Measurements from ENCODE around the gene UCN3. TPM values are rescaled to one million over a fixed set of nuclear protein-coding genes. Genes with fewer than 3 reads are reported as not detected.

The UCN3 gene
- total and polyA plus RNA-seq, 2 experiments from 2014 or later: not detected

DNA sequence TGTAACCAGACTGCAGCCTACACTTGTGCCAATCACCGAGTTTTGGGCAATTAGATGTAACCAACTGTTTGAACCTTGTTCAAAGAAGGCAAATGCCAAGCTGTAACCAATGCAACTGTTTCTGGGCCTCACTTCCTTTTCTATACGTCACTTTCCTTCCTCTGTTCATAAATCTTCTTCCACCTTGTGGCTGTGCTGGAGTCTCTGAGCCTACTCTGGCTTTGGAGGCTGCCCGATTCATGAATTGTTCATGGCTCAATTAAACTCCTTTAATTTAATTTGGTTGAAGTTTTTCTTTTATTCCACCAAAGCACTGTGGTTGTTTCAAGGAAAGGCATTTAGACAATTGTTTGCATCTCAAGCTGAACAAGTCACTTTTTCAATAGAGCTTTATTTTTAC is 43.5 kb upstream of the UCN3 start:
- Histone ChIP-seq H3K9ac (no peak overlapping the region), H3K9me2 (ENCODE audit: insufficient read depth) (no peaks in the 10 kb centered on the region), H3K4me2 (ENCODE audit: unreplicated experiment) (no peak overlapping the region), H3K27ac (no peak overlapping the region), H3K9me3 (ENCODE audit: low read depth) (no peaks in the 10 kb centered on the region), H3K4me3 (no peak overlapping the region), H3K4me1 (ENCODE audit: insufficient read depth) (peaks cover 9% of the 10 kb centered on the region; the same call in 1 of the 2 replicates), H3F3A (ENCODE audit: insufficient read depth) (0 out of 2 replicates have a peak, but pooled peaks cover 8% of the 10 kb centered on the region), H2AFZ (no peak overlapping the region), H3K27me3 (replicated peaks; ENCODE audit: insufficient read depth) (no peaks in the 10 kb centered on the region; the same call in 1 of the 2 replicates), H3K79me2 (ENCODE audit: insufficient read depth) (no peaks in the 10 kb centered on the region), H3K36me3 (ENCODE audit: low read depth) (no peaks in the 10 kb centered on the region), H4K20me1 (ENCODE audit: insufficient read depth) (no peaks in the 10 kb centered on the region)
- 71 to 81% methylated on average over 3 of the region's 3 CpGs for WGBS, 2 experiments (ENCODE audit: low coverage in 1 of 2, low lambda C conversion rate in 2 of 2, missing lambda C conversion rate in 2 of 2)
- no peak for DNase-seq
- TF ChIP-seq EZH2phosphoT487 (IDR thresholded peaks at IDR 0.05; ENCODE audit: insufficient read depth, low read depth) (no peak), EZH2 (IDR thresholded peaks at IDR 0.05; ENCODE audit: insufficient read depth, poor library complexity, severe bottlenecking) (no peak)
- in situ Hi-C loops (cut with MboI): no loop called here

DNA sequence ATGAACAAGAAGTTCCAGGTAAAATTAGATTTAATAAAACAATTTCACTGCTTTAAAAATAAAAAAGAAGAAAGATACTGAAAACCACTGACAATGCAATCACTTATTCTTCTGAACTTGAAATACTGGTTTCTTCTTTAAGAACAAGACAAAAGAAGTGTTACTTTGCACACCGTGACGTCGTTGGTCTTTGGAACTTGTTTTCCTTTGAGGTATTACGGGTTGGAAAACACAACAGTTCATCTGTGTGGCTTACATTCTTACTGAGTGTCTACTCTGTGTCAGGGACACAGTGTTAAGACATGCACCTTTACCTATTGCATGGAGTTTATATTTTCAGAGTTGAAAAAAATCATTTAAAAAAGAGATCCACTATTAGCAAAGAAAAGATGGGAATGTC is 41.3 kb upstream of the UCN3 start:
- DNase-seq: no peak
- no peaks in the 10 kb centered on the region for H3K36me3 ChIP-seq (ENCODE audit: low read depth)
- peaks cover under 1% of the 10 kb centered on the region; the same call in 1 of the 2 replicates for H3K27me3 ChIP-seq (replicated peaks; ENCODE audit: insufficient read depth)
- H3K9me2 ChIP-seq (ENCODE audit: insufficient read depth): no peaks in the 10 kb centered on the region
- H4K20me1 ChIP-seq (ENCODE audit: insufficient read depth): no peaks in the 10 kb centered on the region
- H3K27ac ChIP-seq: no peak overlapping the region
- TF ChIP-seq EZH2phosphoT487 (IDR thresholded peaks at IDR 0.05; ENCODE audit: insufficient read depth, low read depth): no peak
- no peak for TF ChIP-seq EZH2 (IDR thresholded peaks at IDR 0.05; ENCODE audit: insufficient read depth, poor library complexity, severe bottlenecking)
- H3K79me2 ChIP-seq (ENCODE audit: insufficient read depth): no peaks in the 10 kb centered on the region
- in situ Hi-C loops (cut with MboI): no loop called here
- H3F3A ChIP-seq (ENCODE audit: insufficient read depth): no peaks in the 10 kb centered on the region
- no peak overlapping the region for H3K4me2 ChIP-seq (ENCODE audit: unreplicated experiment)
- no peak overlapping the region for H3K4me3 ChIP-seq
- no peaks in the 10 kb centered on the region for H3K9me3 ChIP-seq (ENCODE audit: low read depth)
- H2AFZ ChIP-seq: no peak overlapping the region
- H3K4me1 ChIP-seq (ENCODE audit: insufficient read depth): no peaks in the 10 kb centered on the region
- WGBS, 2 experiments (ENCODE audit: low coverage in 1 of 2, low lambda C conversion rate in 2 of 2, missing lambda C conversion rate in 2 of 2): 40 to 43% methylated on average over 4 of the region's 4 CpGs
- no peak overlapping the region for H3K9ac ChIP-seq

DNA sequence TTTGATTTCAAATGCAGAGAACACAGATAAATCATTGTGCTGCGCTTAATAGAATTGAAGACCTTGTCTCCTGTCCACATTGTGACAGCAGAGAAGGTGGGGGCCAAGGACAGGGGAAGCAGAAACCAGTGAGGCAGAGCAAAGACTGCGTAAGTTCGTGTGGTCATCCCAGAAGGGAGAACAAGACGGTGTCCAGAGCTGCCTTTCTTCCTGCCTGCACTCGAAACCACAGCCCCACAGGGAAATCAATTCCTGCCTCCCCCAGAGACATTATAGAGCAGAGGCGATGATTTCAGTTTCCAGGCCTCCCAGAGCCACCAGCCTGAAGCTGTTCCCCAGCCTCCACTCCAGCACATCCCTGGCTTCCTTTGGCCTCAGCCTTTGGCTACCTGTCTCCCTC is 39.7 kb upstream of the UCN3 start:
- H3K9me2 ChIP-seq (ENCODE audit: insufficient read depth): no peaks in the 10 kb centered on the region
- no peaks in the 10 kb centered on the region for H3K79me2 ChIP-seq (ENCODE audit: insufficient read depth)
- H3K4me1 ChIP-seq (ENCODE audit: insufficient read depth): no peaks in the 10 kb centered on the region
- no peak overlapping the region for H3K27ac ChIP-seq
- H3F3A ChIP-seq (ENCODE audit: insufficient read depth): no peaks in the 10 kb centered on the region
- no peaks in the 10 kb centered on the region for H4K20me1 ChIP-seq (ENCODE audit: insufficient read depth)
- H3K9me3 ChIP-seq (ENCODE audit: low read depth): no peaks in the 10 kb centered on the region
- no peak overlapping the region for H2AFZ ChIP-seq
- H3K36me3 ChIP-seq (ENCODE audit: low read depth): no peaks in the 10 kb centered on the region
- no peak for DNase-seq
- in situ Hi-C loops (cut with MboI): no loop called here
- no peak for TF ChIP-seq EZH2 (IDR thresholded peaks at IDR 0.05; ENCODE audit: insufficient read depth, poor library complexity, severe bottlenecking)
- TF ChIP-seq EZH2phosphoT487 (IDR thresholded peaks at IDR 0.05; ENCODE audit: insufficient read depth, low read depth): no peak
- H3K27me3 ChIP-seq (replicated peaks; ENCODE audit: insufficient read depth): peaks cover 6% of the 10 kb centered on the region; the same call in 1 of the 2 replicates
- no peak overlapping the region for H3K4me2 ChIP-seq (ENCODE audit: unreplicated experiment)
- no peak overlapping the region for H3K4me3 ChIP-seq
- H3K9ac ChIP-seq: no peak overlapping the region
- WGBS, 2 experiments (ENCODE audit: low coverage in 1 of 2, low lambda C conversion rate in 2 of 2, missing lambda C conversion rate in 2 of 2): 46 to 54% methylated on average over 6 of the region's 6 CpGs

DNA sequence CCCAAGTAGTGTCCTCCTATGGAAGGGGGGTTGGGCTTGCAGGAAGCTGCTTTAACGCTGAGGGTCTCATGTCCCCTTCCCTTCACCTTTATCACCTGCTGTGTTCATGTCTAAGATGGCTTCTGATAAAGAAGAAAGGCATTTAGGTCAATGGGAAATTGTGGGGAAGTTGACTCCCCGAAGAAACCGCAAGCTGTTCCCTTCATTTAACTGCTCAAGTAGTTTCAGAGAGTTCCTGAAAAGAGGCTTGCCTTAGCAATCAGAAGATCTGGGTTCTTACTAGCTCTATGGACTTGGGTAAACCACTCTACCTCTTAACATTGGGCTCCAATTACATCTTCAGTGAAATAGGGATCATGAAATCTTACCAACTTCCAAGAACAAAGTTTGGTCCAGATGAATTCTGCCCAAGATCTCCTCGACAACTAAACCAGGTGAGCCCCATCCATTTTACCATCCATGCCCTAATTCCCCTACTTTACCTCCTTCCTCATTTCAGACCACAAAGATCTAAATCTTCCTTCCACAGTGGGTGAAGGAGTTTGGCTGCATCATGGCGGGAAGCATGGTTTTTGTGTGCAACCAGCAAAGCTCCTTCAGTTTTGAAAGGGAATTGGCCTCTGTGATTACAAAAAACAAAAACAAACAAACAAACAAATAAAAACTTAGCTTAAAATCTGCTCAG is 30.4 kb upstream of the UCN3 start:
- H3K9me2 ChIP-seq (ENCODE audit: insufficient read depth): no peaks in the 10 kb centered on the region
- H3K9me3 ChIP-seq (ENCODE audit: low read depth): no peaks in the 10 kb centered on the region
- H3K4me3 ChIP-seq: no peak overlapping the region
- no peak for DNase-seq
- no peak overlapping the region for H3K4me2 ChIP-seq (ENCODE audit: unreplicated experiment)
- in situ Hi-C loops (cut with MboI): no loop called here
- H4K20me1 ChIP-seq (ENCODE audit: insufficient read depth): no peaks in the 10 kb centered on the region
- H3K4me1 ChIP-seq (ENCODE audit: insufficient read depth): no peaks in the 10 kb centered on the region
- H3F3A ChIP-seq (ENCODE audit: insufficient read depth): no peaks in the 10 kb centered on the region
- TF ChIP-seq EZH2phosphoT487 (IDR thresholded peaks at IDR 0.05; ENCODE audit: insufficient read depth, low read depth): no peak
- no peak for TF ChIP-seq EZH2 (IDR thresholded peaks at IDR 0.05; ENCODE audit: insufficient read depth, poor library complexity, severe bottlenecking)
- no peak overlapping the region for H3K27ac ChIP-seq
- 58 to 59% methylated on average over 5 of the region's 5 CpGs for WGBS, 2 experiments (ENCODE audit: low coverage in 1 of 2, low lambda C conversion rate in 2 of 2, missing lambda C conversion rate in 2 of 2)
- H3K79me2 ChIP-seq (ENCODE audit: insufficient read depth): no peaks in the 10 kb centered on the region
- no peak overlapping the region for H3K9ac ChIP-seq
- peaks cover 10% of the 10 kb centered on the region; the same call in 1 of the 2 replicates for H3K27me3 ChIP-seq (replicated peaks; ENCODE audit: insufficient read depth)
- no peak overlapping the region for H2AFZ ChIP-seq
- H3K36me3 ChIP-seq (ENCODE audit: low read depth): no peaks in the 10 kb centered on the region

Data from GM23248 (cell line).